HepG2 (cell line): ENCODE data around the gene IQCE. TPM values are rescaled to one million over a fixed set of nuclear protein-coding genes. Genes with fewer than 3 reads are reported as not detected.

ENCODE experiments used
- ATAC-seq: fragments of 200-7000 bp; cut with Tn5 transposase; 3 replicates; pipeline ENCODE4 v1.9.1; 2020; ENCODE audit warnings: mild to moderate bottlenecking, moderate library complexity
- BruUV-seq: library from RNA; stranded (reverse); fragments of 400-500 nt; replicated peaks from 2 replicates; lab custom pipeline; 2021; lab: Mats Ljungman, UMichigan
- CTCF ChIA-PET: fragments of 300-600 bp; formaldehyde crosslinking; extraction: SDS; loops from one replicate; lab custom pipeline; 2021; ENCODE audit warnings: low total read pairs, inconsistent platforms, low intra/inter-chr PET ratio; lab: Yijun Ruan, JAX
- POLR2A ChIA-PET: fragments of 350-600 bp; sonication (Branson Sonifier 250); formaldehyde crosslinking; loops from one replicate; lab custom pipeline; 2020; ENCODE audit warnings: antibody characterized with exemption, inconsistent platforms; lab: Yijun Ruan, JAX
- DNase-seq: peaks from one replicate; pipeline ENCODE4 v3.0.0-alpha.2; 2015; ENCODE audit warnings: low spot score
- FAIRE-seq: peaks from 3 replicates; lab custom pipeline; 2011; peaks lifted over from hg19 to GRCh38; lab: Jason Lieb, UNC
- H2AFZ ChIP-seq: one replicate; pipeline ENCODE4 v1.6.1; 2011; ENCODE audit warnings: low read length, inconsistent platforms
- H3K27ac ChIP-seq: fragments of 300-600 bp; 3 replicates; pipeline ENCODE4 v1.8.0; 2011; ENCODE audit warnings: mixed run types, mild to moderate bottlenecking, mixed read lengths, low read length, inconsistent platforms; ENCODE audit not compliant: insufficient read depth; ENCODE audit errors: extremely low read length
- H3K27me3 ChIP-seq, 2 experiments: fragments of 200-600 bp in 1 of 2; 2 replicates in 1 of 2; 3 replicates in 1 of 2; pipeline versions ENCODE4 v1.6.0 to v1.8.0; 2011; ENCODE audit warnings: low read length in 2 of 2, mild to moderate bottlenecking in 2 of 2, moderate library complexity in 2 of 2, inconsistent platforms in 1 of 2; ENCODE audit not compliant: insufficient read depth in 2 of 2, control insufficient read depth in 1 of 2
- H3K36me3 ChIP-seq, 2 experiments: fragments of 200-600 bp in 1 of 2; replicated peaks in 1 of 2; 2 replicates in 1 of 2; 3 replicates in 1 of 2; pipeline versions ENCODE4 v1.5.1 to v1.8.0; 2011; ENCODE audit warnings: low read length in 2 of 2, inconsistent platforms in 1 of 2; ENCODE audit not compliant: insufficient read depth in 2 of 2, control insufficient read depth in 1 of 2
- H3K4me1 ChIP-seq: 2 replicates; pipeline ENCODE4 v1.5.1; 2012; ENCODE audit warnings: low read length, inconsistent platforms; ENCODE audit not compliant: insufficient read depth
- H3K4me2 ChIP-seq: 2 replicates; pipeline ENCODE4 v1.6.0; 2011; ENCODE audit warnings: low read depth, low read length, inconsistent platforms
- H3K4me3 ChIP-seq, 3 experiments: fragments of 200-600 bp in 1 of 3; sonication (generic), shearing (Covaris generic) in 1 of 3; replicated peaks in 1 of 3; 2 replicates each; pipeline ENCODE4 v1.5.1; 2011 to 2016; ENCODE audit warnings: low read length in 3 of 3, inconsistent platforms in 2 of 3, low read depth in 2 of 3, mild to moderate bottlenecking in 2 of 3, control low read depth in 1 of 3, mixed read lengths in 1 of 3; ENCODE audit not compliant: insufficient read depth in 1 of 3
- H3K79me2 ChIP-seq: one replicate; pipeline ENCODE4 v1.6.1; 2011; ENCODE audit warnings: low read length, inconsistent platforms; ENCODE audit not compliant: insufficient read depth
- H3K9ac ChIP-seq: 2 replicates; pipeline ENCODE4 v1.6.0; 2011; ENCODE audit warnings: mild to moderate bottlenecking, low read depth, low read length, inconsistent platforms; ENCODE audit not compliant: insufficient read depth
- H3K9me3 ChIP-seq: 2 replicates; pipeline ENCODE4 v1.5.1; 2012; ENCODE audit warnings: mild to moderate bottlenecking, low read length
- H4K20me1 ChIP-seq: 2 replicates; pipeline ENCODE4 v1.6.0; 2011; ENCODE audit warnings: inconsistent platforms, mild to moderate bottlenecking, low read length, moderate library complexity; ENCODE audit not compliant: insufficient read depth
- CBX5 ChIP-seq: sonication (generic); formaldehyde crosslinking; IDR thresholded peaks from 2 replicates; pipeline ENCODE4 v1.4.0; 2020; ENCODE audit warnings: missing genetic modification reagents, borderline replicate concordance
- CHD2 ChIP-seq: IDR thresholded peaks from 2 replicates; pipeline ENCODE4 v1.6.1; 2011; ENCODE audit warnings: low read depth, low read length, improper control_type of control experiment
- EED ChIP-seq: sonication (generic); formaldehyde crosslinking; IDR thresholded peaks from 2 replicates; pipeline ENCODE4 v1.5.0; 2020; ENCODE audit warnings: mild to moderate bottlenecking, missing genetic modification reagents
- KDM5A ChIP-seq: fragments of 200-600 bp; sonication (generic); IDR thresholded peaks from 2 replicates; pipeline ENCODE4 v1.7.0; 2018; ENCODE audit warnings: antibody characterized with exemption, mild to moderate bottlenecking, low read length, borderline replicate concordance
- MEIS2 ChIP-seq: sonication (generic); formaldehyde crosslinking; IDR thresholded peaks from 2 replicates; pipeline ENCODE4 v1.9.0; 2021; ENCODE audit warnings: mild to moderate bottlenecking, missing genetic modification reagents
- NPAS2 ChIP-seq: sonication (generic); formaldehyde crosslinking; IDR thresholded peaks from 2 replicates; pipeline ENCODE4 v1.8.0; 2022; ENCODE audit warnings: mild to moderate bottlenecking, missing genetic modification reagents, borderline replicate concordance
- RBM22 ChIP-seq: fragments of 200-400 bp; formaldehyde crosslinking; optimal IDR thresholded peaks from 2 replicates; pipeline ENCODE3; 2017; ENCODE audit warnings: mild to moderate bottlenecking, low read length, moderate library complexity
- SETDB1 ChIP-seq: sonication (generic); formaldehyde crosslinking; IDR thresholded peaks from 2 replicates; pipeline ENCODE4 v1.5.1; 2020; ENCODE audit warnings: missing genetic modification reagents, mild to moderate bottlenecking, borderline replicate concordance
- ZFP62 ChIP-seq: sonication (generic); formaldehyde crosslinking; IDR thresholded peaks from 2 replicates; pipeline ENCODE4 v1.4.0; 2020; ENCODE audit warnings: missing genetic modification reagents
- ZNF121 ChIP-seq: sonication (generic); formaldehyde crosslinking; IDR thresholded peaks from 2 replicates; pipeline ENCODE4 v1.5.0; 2020; ENCODE audit warnings: mild to moderate bottlenecking, missing genetic modification reagents
- ZNF44 ChIP-seq: sonication (generic); formaldehyde crosslinking; IDR thresholded peaks from 2 replicates; pipeline ENCODE4 v1.5.1; 2020; ENCODE audit warnings: mild to moderate bottlenecking, missing genetic modification reagents
- ZNF460 ChIP-seq: sonication (generic); formaldehyde crosslinking; IDR thresholded peaks from 2 replicates; pipeline ENCODE4 v1.5.1; 2020; ENCODE audit warnings: missing genetic modification reagents, mild to moderate bottlenecking, borderline replicate concordance
- ZNF468 ChIP-seq: sonication (generic); formaldehyde crosslinking; IDR thresholded peaks from 2 replicates; pipeline ENCODE4 v1.8.0; 2022; ENCODE audit warnings: mild to moderate bottlenecking, moderate library complexity, missing genetic modification reagents
- ZNF547 ChIP-seq: sonication (generic); formaldehyde crosslinking; IDR thresholded peaks from 2 replicates; pipeline ENCODE4 v1.5.1; 2020; ENCODE audit warnings: mild to moderate bottlenecking, missing genetic modification reagents
- ZNF607 ChIP-seq: sonication (generic); formaldehyde crosslinking; IDR thresholded peaks from 2 replicates; pipeline ENCODE4 v1.5.1; 2020; ENCODE audit warnings: missing genetic modification reagents, mild to moderate bottlenecking, borderline replicate concordance
- ZNF615 ChIP-seq: sonication (generic); formaldehyde crosslinking; IDR thresholded peaks from 2 replicates; pipeline ENCODE4 v1.5.0; 2020; ENCODE audit warnings: mild to moderate bottlenecking, missing genetic modification reagents, borderline replicate concordance
- WGBS: methylation state at CpG from one replicate; pipeline ENCODE4 v1.1.6; 2017; ENCODE audit warnings: low lambda C conversion rate; 5-methylcytosine and 5-hydroxymethylcytosine counted together
- in situ Hi-C: cut with HindIII; loops from 2 replicates; pipeline ENCODE4 v1.10.0; 2017; ENCODE audit warnings: low pct_unique_long_range_greater_than_20kb; ENCODE audit not compliant: extremely low pct_ligation_motif_present
- intact Hi-C: fragments of 100-400 bp; cut with micrococcal nuclease; formaldehyde crosslinking; loops from one replicate; pipeline ENCODE4 v1.10.0; 2022; ENCODE audit not compliant: unreplicated experiment
- polyA plus RNA-seq, 8 experiments: library from polyadenylated mRNA; depleted of rRNA in 3 of 8; stranded (reverse) in 7 of 8; unstranded in 1 of 8; fragments of >200 nt; fragmentation: Illumina TruSeq in 4 of 8; extraction: Trizol in 4 of 8; gene quantifications; 2 replicates each; pipeline versions ENCODE4 v1.2.1 to v1.2.3, GENCODE V29; 2011 to 2016; ENCODE audit warnings: low read depth in 4 of 8, missing spikeins in 1 of 8, mixed read lengths in 1 of 8; ENCODE audit not compliant: insufficient read depth in 1 of 8
- total RNA-seq, 5 experiments: library from RNA; depleted of rRNA; stranded (reverse); fragments of >200 nt; fragmentation: Illumina TruSeq; extraction: Trizol; gene quantifications; 2 replicates each; pipeline ENCODE4 v1.2.3, GENCODE V29; 2016; ENCODE audit warnings: low read depth in 1 of 5
- TF ChIP-seq, protein P1 (sequence below): sonication (generic); formaldehyde crosslinking; IDR thresholded peaks from 2 replicates; pipeline ENCODE4 v1.8.0; 2022; ENCODE audit warnings: mild to moderate bottlenecking, missing genetic modification reagents, moderate library complexity
- TF ChIP-seq, protein P2 (sequence below): sonication (generic); formaldehyde crosslinking; conservative IDR thresholded peaks from 2 replicates; pipeline ENCODE4 v1.8.0; 2022; ENCODE audit warnings: low read depth, missing genetic modification reagents

Gene IQCE
- total and polyA plus RNA-seq, 2 of the 13 experiments (the other 11 are each of a cell fraction or from before 2014, with no cell fraction given): 1.5 to 2.5 TPM

DNA sequence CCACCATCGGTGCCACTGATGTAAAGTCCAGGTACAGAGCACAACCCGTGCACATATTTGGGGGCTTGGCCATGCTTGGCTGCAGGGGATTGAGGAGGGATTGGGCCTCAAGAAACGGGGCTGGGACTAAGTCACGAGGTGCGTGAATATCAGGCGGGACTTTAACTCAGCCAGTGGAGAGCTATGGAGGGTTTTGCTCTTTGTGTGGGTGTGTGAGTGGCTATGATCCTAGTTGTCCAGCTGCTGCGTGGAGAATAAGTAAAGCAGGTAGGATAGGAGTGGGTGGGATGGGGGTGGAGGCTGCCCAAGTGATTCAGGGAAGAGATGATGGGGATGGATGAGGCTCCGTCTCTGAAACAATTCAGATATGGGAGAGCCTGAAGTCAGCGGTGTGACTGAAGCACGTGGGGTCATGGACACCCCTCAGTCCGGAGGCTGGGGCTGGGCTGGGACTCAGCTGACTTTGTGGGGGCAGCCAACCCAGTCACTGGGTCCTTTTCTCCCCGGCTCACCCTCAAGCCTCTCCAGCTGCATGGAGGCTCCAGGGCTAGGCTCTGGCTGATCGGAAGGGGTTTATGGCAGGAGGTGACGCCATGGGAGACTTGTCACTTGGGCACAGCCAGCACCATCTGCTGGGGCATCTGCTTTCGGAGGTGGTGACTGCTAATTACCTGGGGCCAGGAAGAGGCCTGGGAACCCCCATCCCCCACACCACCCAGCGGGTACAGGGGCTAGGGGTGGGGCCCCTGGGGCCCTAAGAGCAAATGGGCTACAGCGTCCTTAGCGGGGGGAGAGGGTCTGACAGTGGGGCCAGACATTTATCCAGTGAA is 40.9 kb upstream of the IQCE start:
- DNase-seq: no peak
- no peak overlapping the region for H3K4me3 ChIP-seq
- H3K36me3 ChIP-seq: no peaks in the 10 kb centered on the region
- no peak for FAIRE-seq
- H3K9me3 ChIP-seq: no peaks in the 10 kb centered on the region
- no peak overlapping the region for H2AFZ ChIP-seq
- ChIA-PET POLR2A (interaction anchor here (0.6 kb wide), 1 partner anchor 148 kb away, joined by 3 read pairs; no protein-coding TSS in a partner anchor), CTCF (no interaction called here)
- intact Hi-C loops: no loop called here
- no peaks in the 10 kb centered on the region for H4K20me1 ChIP-seq
- no TSS peak for BruUV-seq
- ATAC-seq: no peak
- no peak overlapping the region for H3K9ac ChIP-seq
- WGBS: 43% methylated on average over 11 of the region's 18 CpGs
- H3K4me1 ChIP-seq: peaks cover 66% of the 10 kb centered on the region
- H3K79me2 ChIP-seq: no peaks in the 10 kb centered on the region
- H3K27me3 ChIP-seq: peaks cover 5 to 77% of the 10 kb centered on the region in 2 experiments
- no peak overlapping the region for H3K27ac ChIP-seq
- TF ChIP-seq ZFP62 (no peak), MEIS2 (CRISPR knock-in tag) (no peak), NPAS2 (CRISPR knock-in tag) (no peak), ZNF44 (CRISPR knock-in tag) (no peak), RBM22 (no peak), CHD2 (no peak), CBX5 (CRISPR knock-in tag) (no peak), ZNF615 (CRISPR knock-in tag) (no peak), ZNF121 (CRISPR knock-in tag) (no peak), ZNF460 (no peak), EED (no peak), KDM5A (no peak), ZNF607 (CRISPR knock-in tag) (no peak), ZNF547 (no peak), ZNF468 (CRISPR knock-in tag) (no peak), SETDB1 (CRISPR knock-in tag) (no peak)
- TF ChIP-seq, protein P1, sequence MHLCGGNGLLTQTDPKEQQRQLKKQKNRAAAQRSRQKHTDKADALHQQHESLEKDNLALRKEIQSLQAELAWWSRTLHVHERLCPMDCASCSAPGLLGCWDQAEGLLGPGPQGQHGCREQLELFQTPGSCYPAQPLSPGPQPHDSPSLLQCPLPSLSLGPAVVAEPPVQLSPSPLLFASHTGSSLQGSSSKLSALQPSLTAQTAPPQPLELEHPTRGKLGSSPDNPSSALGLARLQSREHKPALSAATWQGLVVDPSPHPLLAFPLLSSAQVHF (CRISPR knock-in tag): no peak
- TF ChIP-seq, protein P2, sequence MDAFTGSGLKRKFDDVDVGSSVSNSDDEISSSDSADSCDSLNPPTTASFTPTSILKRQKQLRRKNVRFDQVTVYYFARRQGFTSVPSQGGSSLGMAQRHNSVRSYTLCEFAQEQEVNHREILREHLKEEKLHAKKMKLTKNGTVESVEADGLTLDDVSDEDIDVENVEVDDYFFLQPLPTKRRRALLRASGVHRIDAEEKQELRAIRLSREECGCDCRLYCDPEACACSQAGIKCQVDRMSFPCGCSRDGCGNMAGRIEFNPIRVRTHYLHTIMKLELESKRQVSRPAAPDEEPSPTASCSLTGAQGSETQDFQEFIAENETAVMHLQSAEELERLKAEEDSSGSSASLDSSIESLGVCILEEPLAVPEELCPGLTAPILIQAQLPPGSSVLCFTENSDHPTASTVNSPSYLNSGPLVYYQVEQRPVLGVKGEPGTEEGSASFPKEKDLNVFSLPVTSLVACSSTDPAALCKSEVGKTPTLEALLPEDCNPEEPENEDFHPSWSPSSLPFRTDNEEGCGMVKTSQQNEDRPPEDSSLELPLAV (CRISPR knock-in tag): no peak
- no peak overlapping the region for H3K4me2 ChIP-seq
- in situ Hi-C loops: no loop called here
